Measurements from ENCODE around the gene ADAMTSL3. TPM values are rescaled to one million over a fixed set of nuclear protein-coding genes. Genes with fewer than 3 reads are reported as not detected.

The ADAMTSL3 gene
- total RNA-seq, 1 experiment from 2014 or later, result 1.8 TPM

GRCh38 chr15:83673385-83673784, 19.5 kb downstream of the ADAMTSL3 start:
- ChIA-PET CTCF (interaction anchor here (3.9 kb wide), 1 partner anchor 16 kb away, joined by 16 read pairs; no protein-coding TSS in a partner anchor), POLR2A (no interaction called here)
- no peak for ATAC-seq
- Mint-ChIP-seq H3K9me3 (peaks cover 15% of the 10 kb centered on the region), H3K36me3 (no peaks in the 10 kb centered on the region), H3K4me1 (no peaks in the 10 kb centered on the region), H3K27me3 (ENCODE audit: low read depth) (no peaks in the 10 kb centered on the region), H3K27ac (no peak overlapping the region), H3K4me3 (no peak overlapping the region)
- TF ChIP-seq AFF4 (CRISPR knock-in tag; IDR thresholded peaks at IDR 0.05; ENCODE audit: borderline replicate concordance) (no peak), RELA (CRISPR knock-in tag; IDR thresholded peaks at IDR 0.05; ENCODE audit: borderline replicate concordance) (no peak), TEAD1 (CRISPR knock-in tag; IDR thresholded peaks at IDR 0.05) (no peak), OVOL2 (CRISPR knock-in tag; IDR thresholded peaks at IDR 0.05; ENCODE audit: borderline replicate concordance) (no peak)
- TF ChIP-seq, protein P1, sequence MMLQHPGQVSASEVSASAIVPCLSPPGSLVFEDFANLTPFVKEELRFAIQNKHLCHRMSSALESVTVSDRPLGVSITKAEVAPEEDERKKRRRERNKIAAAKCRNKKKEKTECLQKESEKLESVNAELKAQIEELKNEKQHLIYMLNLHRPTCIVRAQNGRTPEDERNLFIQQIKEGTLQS (CRISPR knock-in tag; conservative IDR thresholded peaks at IDR 0.05), result no peak
- DNase-seq (ENCODE audit: low spot score), result no peak

- Mint-ChIP-seq H3K4me1 (peaks cover 5% of the 10 kb centered on the region), H3K27me3 (ENCODE audit: low read depth) (peaks cover 2% of the 10 kb centered on the region; the same call in 1 of the 2 replicates), H3K4me3 (no peak overlapping the region), H3K36me3 (no peaks in the 10 kb centered on the region), H3K9me3 (peaks cover 10% of the 10 kb centered on the region), H3K27ac (no peak overlapping the region)
- DNase-seq (ENCODE audit: low spot score) (no peak), ATAC-seq (no peak)
- CTCF ChIA-PET, result no interaction called here
- TF ChIP-seq GABPB1 (CRISPR knock-in tag; IDR thresholded peaks at IDR 0.05) (no peak), MXD4 (CRISPR knock-in tag; IDR thresholded peaks at IDR 0.05; ENCODE audit: borderline replicate concordance) (no peak), SP1 (CRISPR knock-in tag; conservative IDR thresholded peaks at IDR 0.05) (no peak), HMGA2 (CRISPR knock-in tag; IDR thresholded peaks at IDR 0.05) (no peak), CBFB (CRISPR knock-in tag; IDR thresholded peaks at IDR 0.05; ENCODE audit: low read depth) (no peak), SMAD3 (CRISPR knock-in tag; IDR thresholded peaks at IDR 0.05; ENCODE audit: borderline replicate concordance) (no peak), PRDM15 (CRISPR knock-in tag; IDR thresholded peaks at IDR 0.05) (no peak), ZNF219 (CRISPR knock-in tag; IDR thresholded peaks at IDR 0.05; ENCODE audit: borderline replicate concordance) (no peak), ZNF232 (CRISPR knock-in tag; IDR thresholded peaks at IDR 0.05) (no peak)
- TF ChIP-seq, protein P2, sequence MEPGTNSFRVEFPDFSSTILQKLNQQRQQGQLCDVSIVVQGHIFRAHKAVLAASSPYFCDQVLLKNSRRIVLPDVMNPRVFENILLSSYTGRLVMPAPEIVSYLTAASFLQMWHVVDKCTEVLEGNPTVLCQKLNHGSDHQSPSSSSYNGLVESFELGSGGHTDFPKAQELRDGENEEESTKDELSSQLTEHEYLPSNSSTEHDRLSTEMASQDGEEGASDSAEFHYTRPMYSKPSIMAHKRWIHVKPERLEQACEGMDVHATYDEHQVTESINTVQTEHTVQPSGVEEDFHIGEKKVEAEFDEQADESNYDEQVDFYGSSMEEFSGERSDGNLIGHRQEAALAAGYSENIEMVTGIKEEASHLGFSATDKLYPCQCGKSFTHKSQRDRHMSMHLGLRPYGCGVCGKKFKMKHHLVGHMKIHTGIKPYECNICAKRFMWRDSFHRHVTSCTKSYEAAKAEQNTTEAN (CRISPR knock-in tag; IDR thresholded peaks at IDR 0.05), result no peak
- TF ChIP-seq, protein P3, sequence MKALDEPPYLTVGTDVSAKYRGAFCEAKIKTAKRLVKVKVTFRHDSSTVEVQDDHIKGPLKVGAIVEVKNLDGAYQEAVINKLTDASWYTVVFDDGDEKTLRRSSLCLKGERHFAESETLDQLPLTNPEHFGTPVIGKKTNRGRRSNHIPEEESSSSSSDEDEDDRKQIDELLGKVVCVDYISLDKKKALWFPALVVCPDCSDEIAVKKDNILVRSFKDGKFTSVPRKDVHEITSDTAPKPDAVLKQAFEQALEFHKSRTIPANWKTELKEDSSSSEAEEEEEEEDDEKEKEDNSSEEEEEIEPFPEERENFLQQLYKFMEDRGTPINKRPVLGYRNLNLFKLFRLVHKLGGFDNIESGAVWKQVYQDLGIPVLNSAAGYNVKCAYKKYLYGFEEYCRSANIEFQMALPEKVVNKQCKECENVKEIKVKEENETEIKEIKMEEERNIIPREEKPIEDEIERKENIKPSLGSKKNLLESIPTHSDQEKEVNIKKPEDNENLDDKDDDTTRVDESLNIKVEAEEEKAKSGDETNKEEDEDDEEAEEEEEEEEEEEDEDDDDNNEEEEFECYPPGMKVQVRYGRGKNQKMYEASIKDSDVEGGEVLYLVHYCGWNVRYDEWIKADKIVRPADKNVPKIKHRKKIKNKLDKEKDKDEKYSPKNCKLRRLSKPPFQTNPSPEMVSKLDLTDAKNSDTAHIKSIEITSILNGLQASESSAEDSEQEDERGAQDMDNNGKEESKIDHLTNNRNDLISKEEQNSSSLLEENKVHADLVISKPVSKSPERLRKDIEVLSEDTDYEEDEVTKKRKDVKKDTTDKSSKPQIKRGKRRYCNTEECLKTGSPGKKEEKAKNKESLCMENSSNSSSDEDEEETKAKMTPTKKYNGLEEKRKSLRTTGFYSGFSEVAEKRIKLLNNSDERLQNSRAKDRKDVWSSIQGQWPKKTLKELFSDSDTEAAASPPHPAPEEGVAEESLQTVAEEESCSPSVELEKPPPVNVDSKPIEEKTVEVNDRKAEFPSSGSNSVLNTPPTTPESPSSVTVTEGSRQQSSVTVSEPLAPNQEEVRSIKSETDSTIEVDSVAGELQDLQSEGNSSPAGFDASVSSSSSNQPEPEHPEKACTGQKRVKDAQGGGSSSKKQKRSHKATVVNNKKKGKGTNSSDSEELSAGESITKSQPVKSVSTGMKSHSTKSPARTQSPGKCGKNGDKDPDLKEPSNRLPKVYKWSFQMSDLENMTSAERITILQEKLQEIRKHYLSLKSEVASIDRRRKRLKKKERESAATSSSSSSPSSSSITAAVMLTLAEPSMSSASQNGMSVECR (CRISPR knock-in tag; IDR thresholded peaks at IDR 0.05; ENCODE audit: borderline replicate concordance), result no peak
- POLR2A ChIA-PET, result no interaction called here
These were observed 28.7 kb downstream of the ADAMTSL3 start for GRCh38 chr15:83682476-83683088.
